GM23248 (cell line): ENCODE results near the gene MYO18B. TPM values are rescaled to one million over a fixed set of nuclear protein-coding genes. Genes with fewer than 3 reads are reported as not detected.

Source experiments
- DNase-seq: peaks from one replicate; pipeline ENCODE4 v3.0.0-alpha.2; 2015
- H2AFZ ChIP-seq: fragments of 200-600 bp; sonication (generic); 2 replicates; pipeline ENCODE4 v1.6.1; 2016; ENCODE audit warnings: antibody characterized with exemption
- H3F3A ChIP-seq: fragments of 200-600 bp; sonication (generic); 2 replicates; pipeline ENCODE4 v1.6.1; 2016; ENCODE audit warnings: mild to moderate bottlenecking, antibody characterized with exemption, mixed run types; ENCODE audit not compliant: insufficient read depth
- H3K27ac ChIP-seq: fragments of 200-600 bp; sonication (generic); 2 replicates; pipeline ENCODE4 v1.5.1; 2016; ENCODE audit warnings: mild to moderate bottlenecking
- H3K27me3 ChIP-seq: fragments of 200-600 bp; sonication (generic); replicated peaks from 2 replicates; pipeline ENCODE4 v1.6.1; 2016; ENCODE audit warnings: mild to moderate bottlenecking; ENCODE audit not compliant: insufficient read depth
- H3K36me3 ChIP-seq: fragments of 200-600 bp; sonication (generic); 2 replicates; pipeline ENCODE4 v1.6.1; 2016; ENCODE audit warnings: low read depth, mild to moderate bottlenecking
- H3K4me1 ChIP-seq: fragments of 200-600 bp; sonication (generic); 2 replicates; pipeline ENCODE4 v1.6.1; 2016; ENCODE audit warnings: mild to moderate bottlenecking; ENCODE audit not compliant: insufficient read depth
- H3K4me2 ChIP-seq: fragments of 200-600 bp; sonication (generic); one replicate; pipeline ENCODE4 v1.6.1; 2016; ENCODE audit warnings: mild to moderate bottlenecking; ENCODE audit not compliant: unreplicated experiment
- H3K4me3 ChIP-seq: fragments of 200-600 bp; sonication (generic); 2 replicates; pipeline ENCODE4 v1.5.1; 2016; ENCODE audit warnings: mild to moderate bottlenecking
- H3K79me2 ChIP-seq: fragments of 200-600 bp; sonication (generic); 2 replicates; pipeline ENCODE4 v1.6.1; 2016; ENCODE audit warnings: mild to moderate bottlenecking; ENCODE audit not compliant: insufficient read depth
- H3K9ac ChIP-seq: fragments of 200-600 bp; sonication (generic); 2 replicates; pipeline ENCODE4 v1.6.1; 2016; ENCODE audit warnings: mild to moderate bottlenecking
- H3K9me2 ChIP-seq: fragments of 200-600 bp; sonication (generic); 2 replicates; pipeline ENCODE4 v1.6.1; 2016; ENCODE audit warnings: mixed run types, mild to moderate bottlenecking, moderate library complexity; ENCODE audit not compliant: insufficient read depth
- H3K9me3 ChIP-seq: fragments of 200-600 bp; sonication (generic); one replicate; pipeline ENCODE4 v1.6.1; 2017; ENCODE audit warnings: low read depth
- H4K20me1 ChIP-seq: fragments of 200-600 bp; sonication (generic); 2 replicates; pipeline ENCODE4 v1.6.0; 2016; ENCODE audit not compliant: insufficient read depth
- EZH2 ChIP-seq: fragments of 200-600 bp; sonication (generic); IDR thresholded peaks from 2 replicates; pipeline ENCODE4 v1.6.1; 2018; ENCODE audit warnings: antibody characterized with exemption, mild to moderate bottlenecking; ENCODE audit not compliant: insufficient read depth, poor library complexity, severe bottlenecking
- EZH2phosphoT487 ChIP-seq: fragments of 200-600 bp; sonication (generic); IDR thresholded peaks from 2 replicates; pipeline ENCODE4 v1.6.1; 2018; ENCODE audit warnings: antibody characterized with exemption, moderate library complexity, mild to moderate bottlenecking, low read depth; ENCODE audit not compliant: insufficient read depth
- WGBS, 2 experiments: methylation state at CpG; one replicate each; pipeline ENCODE4 v1.1.6; 2015 to 2017; ENCODE audit warnings: low lambda C conversion rate in 2 of 2, low coverage in 1 of 2; ENCODE audit errors: missing lambda C conversion rate in 2 of 2; 5-methylcytosine and 5-hydroxymethylcytosine counted together
- in situ Hi-C: fragments of 300-500 bp; cut with MboI; formaldehyde crosslinking; loops from 2 replicates; pipeline ENCODE4 v1.15.0; 2020
- polyA plus RNA-seq: library from polyadenylated mRNA; unstranded; fragments of >200 nt; fragmentation: Nextera tagmentation; extraction: Ambion mirVana; gene quantifications from 2 replicates; pipeline ENCODE4 v1.2.1, GENCODE V29; 2016
- total RNA-seq: library from RNA; depleted of rRNA; stranded (reverse); fragments of >200 nt; shearing (Covaris generic); gene quantifications from 2 replicates; pipeline ENCODE4 v1.2.3, GENCODE V29; 2014

Gene MYO18B
- total and polyA plus RNA-seq, 2 experiments from 2014 or later, result not detected

DNA sequence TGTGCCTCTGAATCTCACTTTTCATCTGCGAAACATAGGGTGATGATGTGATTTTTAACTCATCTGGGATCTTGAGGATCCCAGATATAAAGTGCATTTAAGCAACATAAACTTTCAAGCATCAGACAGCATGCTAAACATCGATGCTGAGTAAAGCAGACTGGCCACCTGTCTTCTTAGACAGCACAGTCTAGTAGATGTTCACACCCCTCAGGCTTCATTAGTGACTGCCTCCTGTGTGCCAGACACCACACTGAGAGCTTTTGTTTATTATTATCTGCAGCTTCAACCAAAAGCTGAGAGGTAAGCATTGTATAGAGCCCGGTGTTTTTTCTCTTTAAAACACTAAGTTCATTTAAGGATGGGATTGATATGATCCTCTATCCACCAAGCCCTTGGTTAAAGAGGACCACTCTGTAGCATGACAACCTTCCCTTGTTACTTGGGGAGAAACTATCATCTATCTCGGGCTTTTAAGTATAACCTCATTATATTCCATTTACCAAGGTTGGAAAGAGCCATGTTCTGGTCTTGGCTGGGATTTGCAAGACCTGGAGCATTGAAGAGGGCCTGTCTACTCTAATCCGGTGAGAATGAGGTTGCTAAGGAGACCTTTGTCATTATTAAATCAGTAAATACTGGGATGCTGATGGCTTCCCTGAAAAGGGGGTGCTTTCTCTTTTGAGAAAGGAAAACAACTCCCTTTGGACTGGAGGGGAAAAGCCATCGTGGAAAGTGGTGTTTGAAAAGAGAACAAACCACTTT, 313.0 kb downstream of the MYO18B start:
- no peak for TF ChIP-seq EZH2phosphoT487
- no peak for TF ChIP-seq EZH2
- no peak overlapping the region for H3K27ac ChIP-seq
- 6 to 8% methylated on average over 6 of the region's 6 CpGs for WGBS, 2 experiments
- H3K36me3 ChIP-seq, result no peaks in the 10 kb centered on the region
- H3K4me2 ChIP-seq, result no peak overlapping the region
- H3K27me3 ChIP-seq, result no peaks in the 10 kb centered on the region
- no peaks in the 10 kb centered on the region for H3K9me3 ChIP-seq
- H3F3A ChIP-seq, result no peaks in the 10 kb centered on the region
- no peak overlapping the region for H2AFZ ChIP-seq
- H3K4me1 ChIP-seq, result no peaks in the 10 kb centered on the region
- H3K79me2 ChIP-seq, result no peaks in the 10 kb centered on the region
- no peaks in the 10 kb centered on the region for H3K9me2 ChIP-seq
- no peaks in the 10 kb centered on the region for H4K20me1 ChIP-seq
- H3K9ac ChIP-seq, result no peak overlapping the region
- no peak overlapping the region for H3K4me3 ChIP-seq
- in situ Hi-C loops, result no loop called here
- no peak for DNase-seq

DNA sequence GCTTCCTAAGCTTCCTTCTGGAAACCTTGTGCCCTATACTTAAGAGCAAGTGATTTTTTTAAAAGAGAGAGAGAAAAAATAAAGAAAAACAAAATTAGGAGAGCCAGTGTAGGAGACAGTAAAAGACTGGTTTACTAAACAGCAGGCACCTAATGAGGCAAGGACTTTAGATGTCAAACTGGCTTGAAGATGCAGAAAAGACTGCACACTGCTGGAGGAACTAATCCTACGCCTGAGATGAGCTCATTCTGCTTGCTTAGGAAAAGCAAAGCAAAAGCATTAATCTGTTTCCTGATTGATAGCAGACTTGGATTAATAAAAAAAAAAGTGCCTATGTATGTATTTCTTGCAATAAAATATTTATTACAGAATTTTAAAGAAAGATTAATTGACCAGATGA, 313.7 kb downstream of the MYO18B start:
- in situ Hi-C loops, result no loop called here

DNA sequence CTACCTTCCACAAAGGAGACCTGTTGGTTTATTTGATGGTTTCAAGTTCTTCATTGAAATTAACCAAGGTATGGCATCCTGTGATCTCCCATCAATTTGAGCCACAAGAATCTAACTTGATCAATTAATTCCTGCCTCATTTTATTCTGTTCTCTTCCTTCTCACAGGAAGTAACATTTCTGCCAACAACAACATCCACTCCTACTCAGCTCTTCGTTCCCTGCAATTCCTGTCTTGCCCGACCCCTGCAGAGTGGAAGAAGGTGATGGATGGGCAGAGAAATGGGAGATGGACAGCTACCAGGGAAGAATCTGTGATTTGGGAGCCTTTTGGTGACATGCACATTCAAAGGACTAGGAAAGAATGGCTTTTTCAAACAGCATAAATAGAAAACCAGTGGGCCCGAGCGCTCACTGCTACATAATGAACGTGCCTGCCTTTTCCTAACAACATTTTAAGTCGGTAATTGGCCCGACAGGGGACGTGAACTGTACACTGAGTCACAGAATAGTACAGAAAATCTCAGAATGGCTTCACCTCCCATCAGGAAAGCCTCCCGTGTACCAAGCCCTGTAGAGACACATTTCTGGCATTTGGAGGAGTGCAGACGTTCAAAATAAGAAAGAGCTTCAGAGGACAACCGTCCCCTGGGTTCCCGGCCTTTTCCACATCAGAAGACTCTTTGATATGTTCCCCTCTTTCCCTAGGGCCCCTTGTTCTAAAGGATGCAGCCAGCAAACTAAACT, 314.6 kb downstream of the MYO18B start:
- Histone ChIP-seq H3K9me2 (no peaks in the 10 kb centered on the region), H2AFZ (no peak overlapping the region), H3K36me3 (no peaks in the 10 kb centered on the region), H3K27ac (no peak overlapping the region), H3K9me3 (no peaks in the 10 kb centered on the region), H3K4me3 (no peak overlapping the region), H3K9ac (no peak overlapping the region), H3K4me2 (no peak overlapping the region), H3K79me2 (no peaks in the 10 kb centered on the region), H4K20me1 (no peaks in the 10 kb centered on the region), H3K4me1 (no peaks in the 10 kb centered on the region), H3F3A (no peaks in the 10 kb centered on the region), H3K27me3 (no peaks in the 10 kb centered on the region)
- no peak for DNase-seq
- in situ Hi-C loops, result no loop called here
- 4 to 5% methylated on average over 12 of the region's 12 CpGs for WGBS, 2 experiments
- TF ChIP-seq EZH2 (no peak), EZH2phosphoT487 (no peak)

More for the DNA sequence above, 313.7 kb downstream of the MYO18B start:
- H3K79me2 ChIP-seq, result no peaks in the 10 kb centered on the region
- no peaks in the 10 kb centered on the region for H3K36me3 ChIP-seq
- no peak overlapping the region for H3K9ac ChIP-seq
- no peaks in the 10 kb centered on the region for H3F3A ChIP-seq
- H3K27me3 ChIP-seq, result no peaks in the 10 kb centered on the region
- no peak overlapping the region for H3K4me2 ChIP-seq
- H3K4me1 ChIP-seq, result no peaks in the 10 kb centered on the region
- DNase-seq, result no peak
- no peak for TF ChIP-seq EZH2phosphoT487
- H3K9me3 ChIP-seq, result no peaks in the 10 kb centered on the region
- H3K27ac ChIP-seq, result no peak overlapping the region
- no peaks in the 10 kb centered on the region for H3K9me2 ChIP-seq
- 0 to 4% methylated on average over 1 of the region's 1 CpG for WGBS, 2 experiments
- no peak overlapping the region for H2AFZ ChIP-seq
- H3K4me3 ChIP-seq, result no peak overlapping the region
- H4K20me1 ChIP-seq, result no peaks in the 10 kb centered on the region

DNA sequence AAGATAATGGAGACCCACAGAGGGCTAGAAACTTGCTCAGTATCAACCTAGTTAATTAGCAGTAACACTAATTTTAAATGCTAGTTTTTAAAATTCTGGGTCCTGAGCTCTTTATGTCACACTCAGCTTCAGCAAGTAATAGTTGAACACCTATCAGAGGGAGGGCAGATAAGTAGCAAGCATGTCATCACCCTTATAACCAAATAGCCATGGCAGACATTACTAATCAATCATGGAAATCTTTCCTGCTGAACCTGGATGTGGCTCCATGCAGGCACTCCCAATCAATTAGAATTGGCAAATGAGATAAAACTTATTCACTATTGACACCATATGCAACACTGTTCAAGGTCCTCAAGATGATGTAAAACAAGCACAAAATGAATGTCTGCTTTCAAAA, 315.7 kb downstream of the MYO18B start:
- H3K4me1 ChIP-seq, result no peaks in the 10 kb centered on the region
- no peak for DNase-seq
- no peak overlapping the region for H3K9ac ChIP-seq
- no peaks in the 10 kb centered on the region for H3K36me3 ChIP-seq
- H4K20me1 ChIP-seq, result no peaks in the 10 kb centered on the region
- H3K27ac ChIP-seq, result no peak overlapping the region
- H3K4me3 ChIP-seq, result no peak overlapping the region
- H2AFZ ChIP-seq, result no peak overlapping the region
- no peaks in the 10 kb centered on the region for H3K27me3 ChIP-seq
- no peaks in the 10 kb centered on the region for H3K9me2 ChIP-seq
- no peak overlapping the region for H3K4me2 ChIP-seq
- TF ChIP-seq EZH2, result no peak
- TF ChIP-seq EZH2phosphoT487, result no peak
- no peaks in the 10 kb centered on the region for H3F3A ChIP-seq
- in situ Hi-C loops, result no loop called here
- H3K9me3 ChIP-seq, result no peaks in the 10 kb centered on the region
- no peaks in the 10 kb centered on the region for H3K79me2 ChIP-seq
